ENCODE results near the gene FAM171A2.
"Not testable (repeated sequence)": the region's sequence is repeated elsewhere in the genome, so short reads cannot be mapped to it uniquely, and the experiment has no call there.

Gene FAM171A2

DNA sequence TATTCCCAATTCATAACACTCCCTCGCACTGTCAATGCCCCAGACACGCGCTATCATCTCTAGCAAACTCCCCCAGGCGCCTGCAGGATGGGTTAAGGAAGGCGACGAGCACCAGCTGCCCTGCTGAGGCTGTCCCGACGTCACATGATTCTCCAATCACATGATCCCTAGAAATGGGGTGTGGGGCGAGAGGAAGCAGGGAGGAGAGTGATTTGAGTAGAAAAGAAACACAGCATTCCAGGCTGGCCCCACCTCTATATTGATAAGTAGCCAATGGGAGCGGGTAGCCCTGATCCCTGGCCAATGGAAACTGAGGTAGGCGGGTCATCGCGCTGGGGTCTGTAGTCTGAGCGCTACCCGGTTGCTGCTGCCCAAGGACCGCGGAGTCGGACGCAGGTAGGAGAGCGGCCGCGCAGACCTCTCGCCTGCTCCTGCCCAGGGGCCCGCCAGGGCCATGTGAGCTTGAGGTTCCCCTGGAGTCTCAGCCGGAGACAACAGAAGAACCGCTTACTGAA, 18.7 kb downstream of the FAM171A2 start, which contains the start of gene GRN:
GRN (plus strand) TSS at position 364 of the 515 bp plus-strand sequence. CDS start 3,863 bp downstream, outside the sequence.
- DNase-seq: peak; percentile 98

DNA sequence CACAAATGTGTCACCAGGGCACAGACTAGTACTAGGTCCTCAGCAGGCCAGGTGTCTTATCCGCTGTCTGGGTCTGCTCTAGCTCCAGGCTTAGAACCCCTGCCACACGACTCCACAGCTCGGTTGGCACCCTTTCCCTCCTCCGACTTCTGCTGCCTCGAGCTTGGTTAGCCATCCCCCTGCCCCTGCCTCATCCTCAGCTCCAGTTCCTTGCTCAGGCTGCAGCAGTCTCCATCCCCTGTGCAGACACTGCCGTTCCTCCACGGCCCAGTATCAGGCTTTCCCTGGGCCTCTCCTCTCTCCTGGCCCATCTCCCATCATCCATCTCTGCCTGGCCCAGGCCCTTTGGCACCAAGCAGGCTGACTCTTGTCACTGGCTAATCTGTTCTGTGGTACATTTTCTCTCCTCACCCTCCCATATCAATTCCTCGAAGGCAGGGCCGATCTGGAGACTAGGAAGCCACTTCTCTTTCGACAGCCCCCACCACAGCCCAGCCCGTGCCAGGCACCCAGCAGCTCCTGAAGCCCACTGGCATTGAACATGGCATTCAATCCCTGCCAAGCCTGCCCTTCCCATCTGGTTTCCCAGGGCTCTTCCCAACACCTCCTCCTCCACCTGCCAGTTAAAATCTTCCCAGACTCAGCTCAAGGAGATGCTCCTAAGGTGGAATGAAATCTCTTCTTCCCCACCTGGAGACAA, 20.0 kb downstream of the FAM171A2 start:
- no peak for DNase-seq

- DNase-seq: not testable (repeated sequence)
These were observed 23.1 kb downstream of the FAM171A2 start for GRCh38 chr17:44340553-44340952.

DNA sequence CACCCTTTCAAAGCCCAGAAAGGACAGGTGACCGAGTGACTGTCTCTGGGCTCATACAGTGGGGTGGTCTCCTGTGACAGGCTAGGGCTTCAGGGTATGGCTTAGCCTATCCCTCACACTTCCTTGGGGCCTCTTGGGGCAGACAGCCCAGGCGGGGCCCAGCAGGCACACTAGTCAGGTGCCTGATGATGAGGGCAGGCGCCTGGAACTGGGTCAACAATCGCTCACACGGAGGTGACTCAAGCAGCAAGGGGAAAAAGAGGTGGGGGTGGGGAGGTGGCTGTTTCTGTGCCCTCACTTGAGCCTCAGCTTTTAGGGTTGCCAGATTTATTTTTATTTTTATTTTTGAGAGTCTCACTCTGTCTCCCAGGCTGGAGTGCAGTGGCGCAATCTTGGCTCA, 25.0 kb downstream of the FAM171A2 start:
- DNase-seq: no peak

DNA sequence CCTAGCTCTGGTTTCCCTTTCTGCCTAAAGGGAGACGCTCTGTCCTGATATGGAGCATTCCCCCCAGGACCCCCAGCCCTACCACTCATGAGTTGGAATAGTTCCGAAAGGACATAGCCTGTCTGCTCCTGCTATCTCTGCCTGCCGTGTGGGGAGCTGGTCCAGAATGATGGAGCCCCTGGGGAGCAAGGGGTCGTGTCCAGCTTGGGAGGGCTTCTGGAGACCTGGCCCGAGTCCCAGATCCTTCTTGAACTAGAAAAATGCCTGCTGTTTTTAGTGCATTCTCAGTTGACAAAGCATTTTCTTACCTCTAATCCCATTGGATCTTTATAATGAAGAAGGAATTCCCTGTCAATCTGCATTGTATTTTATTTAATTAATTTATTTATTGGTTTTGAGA, 27.7 kb downstream of the FAM171A2 start:
- no peak for DNase-seq

DNA sequence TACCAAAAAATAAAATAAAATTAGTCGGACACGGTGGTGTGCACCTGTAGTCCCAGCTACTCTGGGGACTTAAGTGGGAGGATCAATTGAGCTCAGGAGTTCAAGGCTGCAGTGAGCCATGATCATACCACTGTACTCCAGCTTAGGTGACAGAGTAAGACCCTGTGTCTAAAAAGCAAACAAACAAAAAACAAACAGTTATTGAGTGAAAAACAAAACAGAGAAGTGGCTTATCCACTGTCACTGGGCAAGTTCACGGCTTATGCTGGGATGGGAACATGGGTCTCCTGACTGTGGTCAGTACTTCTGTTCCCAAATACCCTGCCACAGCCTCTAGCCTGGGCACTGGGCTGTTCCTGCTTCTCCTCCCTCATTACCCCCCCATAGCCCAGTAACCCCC, 28.1 kb downstream of the FAM171A2 start:
- no peak for DNase-seq

DNA sequence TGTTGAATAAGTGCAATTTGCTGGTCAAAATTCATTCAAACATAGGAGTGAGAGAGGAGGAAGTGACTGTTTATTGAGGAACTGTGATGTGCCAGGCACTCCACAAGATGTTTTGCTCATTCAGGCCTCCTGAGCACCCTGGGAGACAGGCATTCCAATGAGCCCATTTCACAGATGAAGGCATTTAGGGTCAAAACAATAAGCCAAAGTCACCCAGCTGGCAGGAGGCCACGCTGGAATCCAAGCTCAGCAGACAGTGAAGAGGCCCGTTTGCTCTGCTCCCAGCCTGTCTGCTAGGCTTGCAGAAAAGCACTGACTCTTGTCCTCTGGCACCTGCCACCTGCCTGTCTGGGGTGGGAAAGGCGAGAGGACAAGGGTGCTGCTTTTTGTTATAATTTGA, 28.9 kb downstream of the FAM171A2 start:
- no peak for DNase-seq

DNA sequence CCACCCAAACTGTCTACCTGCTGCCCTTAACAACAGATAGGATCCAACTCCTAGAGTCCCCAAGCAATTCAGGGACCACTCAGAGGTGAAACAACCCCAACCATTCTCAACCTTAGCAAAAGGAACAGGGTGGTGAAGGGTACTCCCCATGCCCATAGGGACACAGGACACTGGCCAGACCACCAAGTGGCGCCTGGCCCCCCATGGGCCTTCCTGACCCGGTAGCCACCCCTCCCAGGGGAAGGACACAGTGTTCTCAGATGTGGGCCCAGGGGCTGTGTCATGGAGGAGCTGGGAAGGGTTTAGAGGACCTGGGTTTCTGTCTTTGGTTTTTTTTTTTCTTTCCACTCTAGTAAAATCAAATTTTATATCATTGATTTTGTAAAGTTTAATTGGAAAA, 29.3 kb downstream of the FAM171A2 start:
- DNase-seq: no peak

- DNase-seq: no peak
These were observed 30.3 kb downstream of the FAM171A2 start for GRCh38 chr17:44333371-44333770.

DNA sequence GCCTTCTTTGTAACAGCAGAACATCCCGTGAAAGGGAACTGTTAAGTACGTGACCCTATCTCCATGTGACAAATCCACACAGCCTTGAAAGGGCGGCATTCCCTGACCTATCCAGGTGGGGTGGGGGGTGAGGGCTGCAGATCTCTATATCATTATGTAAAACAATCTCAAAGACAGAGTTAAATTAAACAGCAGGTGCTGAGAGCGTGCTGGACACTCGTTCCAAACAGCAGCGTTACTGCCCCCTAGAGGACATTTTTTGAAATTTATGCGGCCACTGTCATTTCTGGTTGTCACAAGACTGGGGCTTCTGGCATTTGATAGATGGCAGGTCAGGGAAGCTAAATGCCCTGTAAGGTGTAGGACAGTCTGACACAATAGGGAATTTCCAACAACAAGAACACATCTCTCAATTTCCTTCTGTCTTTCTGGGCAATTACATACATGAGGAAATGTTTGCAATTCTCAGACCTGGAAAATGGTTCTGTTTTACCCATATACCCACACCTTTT, 32.3 kb downstream of the FAM171A2 start:
- peak; percentile 82 for DNase-seq

DNA sequence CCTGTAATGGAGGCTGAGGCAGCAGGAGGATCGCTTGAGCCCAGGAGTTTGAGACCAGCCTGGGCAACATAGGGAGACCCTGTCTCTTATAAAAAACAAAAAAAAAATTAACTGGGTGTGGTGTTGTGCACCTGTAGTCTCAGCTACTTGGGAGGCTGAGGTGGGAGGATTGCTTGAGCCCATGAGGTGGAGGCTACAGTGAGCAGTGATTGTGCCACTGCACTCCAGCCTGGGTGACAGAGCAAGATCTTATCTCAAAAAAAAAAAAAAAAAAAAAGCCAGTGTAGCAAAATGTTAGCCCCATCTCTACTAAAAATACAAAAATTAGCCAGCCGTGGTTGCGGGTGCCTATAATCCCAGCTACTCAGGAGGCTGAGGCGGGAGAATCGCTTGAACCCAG, 33.4 kb downstream of the FAM171A2 start:
- DNase-seq: not testable (repeated sequence)

- DNase-seq: not testable (repeated sequence)
These were observed 34.1 kb downstream of the FAM171A2 start for GRCh38 chr17:44329516-44329915.

DNA sequence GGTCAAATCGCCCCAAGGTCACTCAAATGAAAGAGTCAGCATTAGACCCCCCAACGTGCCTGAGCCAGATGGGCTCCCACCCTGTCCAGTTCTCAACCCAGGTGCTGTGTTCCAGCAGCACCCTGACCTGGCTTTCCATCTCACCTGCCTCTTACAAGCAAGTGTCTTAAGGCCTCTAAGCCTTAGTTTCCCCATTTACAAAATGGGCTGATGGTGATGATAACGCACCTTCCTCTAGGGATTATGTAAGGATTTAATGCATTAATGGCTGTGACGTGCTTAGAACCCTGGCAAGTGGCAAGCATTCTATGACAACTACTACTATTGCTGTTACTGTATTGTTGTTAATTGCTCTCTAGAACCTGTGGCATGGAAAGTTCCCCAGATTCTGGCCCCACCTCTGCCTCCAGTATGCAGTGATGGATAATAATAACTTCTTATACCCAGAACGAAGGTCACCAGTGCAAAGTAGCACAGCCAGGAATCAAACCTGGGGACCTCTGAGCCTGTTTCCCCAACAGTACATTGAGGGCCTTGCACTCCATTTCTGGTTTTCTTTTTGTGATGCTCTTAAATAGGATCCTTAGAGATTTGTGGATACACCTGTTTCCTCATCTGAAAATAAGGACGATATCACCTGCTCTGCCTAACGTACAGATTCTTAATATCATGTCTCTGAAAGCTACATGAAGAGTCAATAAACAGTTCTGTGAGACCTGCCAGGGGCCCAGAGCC, 35.8 kb downstream of the FAM171A2 start:
- DNase-seq: no peak

GRCh38 chr17:44326861-44327444, 36.7 kb downstream of the FAM171A2 start:
- peak; percentile 99 for DNase-seq

DNA sequence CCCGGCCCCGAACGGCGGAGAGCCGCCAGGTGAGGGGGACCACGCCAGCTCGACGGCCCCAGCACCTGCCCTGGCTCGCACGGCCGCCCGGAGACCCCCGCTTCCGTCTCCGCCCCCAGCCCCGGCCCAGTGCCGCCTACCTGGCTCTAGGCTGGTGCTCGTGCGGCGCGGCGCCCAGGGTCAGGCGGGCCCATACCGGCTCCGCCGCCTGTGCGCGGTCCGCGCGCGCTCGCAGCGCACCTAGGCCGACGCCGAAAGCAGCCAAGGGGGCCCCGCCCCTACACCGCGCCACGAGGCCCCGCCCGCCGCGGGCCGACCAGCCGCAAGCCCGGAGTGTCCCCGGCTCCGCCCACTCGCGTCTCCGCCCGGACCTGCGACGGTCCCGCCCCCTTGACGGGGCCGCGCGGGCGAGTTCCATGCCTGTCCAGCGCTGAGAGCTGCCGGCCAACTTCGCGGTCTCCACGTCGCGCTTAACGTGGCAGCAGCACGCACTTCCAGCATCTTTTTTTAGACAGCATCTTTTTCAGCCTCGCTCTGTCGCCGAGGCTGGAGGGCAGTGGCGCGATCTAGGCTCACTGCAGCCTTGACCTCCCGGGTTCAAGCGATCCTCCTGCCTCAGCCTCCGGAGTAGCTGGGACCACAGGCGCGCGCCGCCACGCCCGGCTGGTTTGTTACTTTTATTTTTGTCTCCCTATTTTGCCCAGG, 38.9 kb downstream of the FAM171A2 start, which contains the start of gene SLC25A39:
SLC25A39 (minus strand) TSS at position 253 of the 705 bp plus-strand sequence. CDS start 1,261 bp downstream, outside the sequence.
- DNase-seq: peak; percentile 96

DNA sequence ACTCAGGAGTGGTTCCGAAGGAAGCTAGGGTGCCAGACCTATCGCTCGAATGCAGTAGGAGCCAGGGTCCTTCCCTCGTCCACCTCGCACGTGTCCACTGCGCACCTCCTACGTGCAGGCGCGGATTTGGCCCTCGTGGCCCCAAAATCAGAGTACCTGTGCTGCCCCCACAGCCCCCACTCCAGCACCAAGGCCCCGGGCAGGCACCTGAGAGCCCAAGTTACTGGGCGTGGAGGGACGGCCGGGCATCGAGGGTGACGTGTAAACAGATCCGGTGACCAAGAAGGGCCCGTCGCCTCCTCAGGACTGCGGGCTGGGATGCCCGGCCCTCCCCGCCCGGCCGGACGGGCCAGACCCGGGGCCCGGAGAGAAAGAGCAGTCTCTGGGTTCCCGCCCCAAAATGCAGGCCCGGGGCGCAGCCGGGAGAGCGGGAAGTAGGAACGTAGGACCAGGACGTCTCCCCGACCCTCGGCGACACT, 39.5 kb downstream of the FAM171A2 start:
- no peak for DNase-seq

GRCh38 chr17:44323359-44324091, 40.1 kb downstream of the FAM171A2 start:
- no peak for DNase-seq

DNA sequence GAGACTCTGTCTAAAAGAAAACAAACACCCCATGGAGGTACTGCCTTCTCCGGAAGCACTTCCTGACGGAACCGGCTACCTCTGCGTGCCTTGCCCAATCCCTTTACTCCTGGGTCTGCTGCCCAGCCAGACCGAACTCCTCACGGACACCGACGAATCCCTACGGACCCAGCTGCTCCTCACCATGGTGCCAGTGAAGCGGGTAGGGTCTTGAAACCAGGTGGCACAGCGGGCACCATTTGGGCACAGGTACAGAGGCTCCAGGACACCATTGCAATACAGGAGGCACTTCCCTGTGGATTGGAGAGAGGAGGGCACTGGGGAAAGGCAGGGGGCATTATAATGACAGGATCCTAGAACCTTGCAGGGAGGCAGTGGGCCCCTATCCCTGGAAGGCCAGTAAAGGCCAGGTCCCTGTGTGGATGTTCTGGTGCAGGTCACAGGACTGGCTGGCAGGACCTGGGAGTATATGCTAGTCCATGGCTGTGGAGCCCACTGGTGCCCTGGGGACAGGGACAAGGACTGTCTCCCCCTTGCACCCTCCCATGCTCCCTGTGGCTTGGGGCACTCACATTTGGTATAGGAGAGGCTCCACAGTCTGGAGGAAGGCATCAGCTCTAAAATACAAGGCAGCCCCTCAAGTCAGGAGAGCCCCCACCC, 41.3 kb downstream of the FAM171A2 start:
- DNase-seq: no peak

GRCh38 chr17:44321246-44322120, 42.2 kb downstream of the FAM171A2 start:
- DNase-seq: no peak

GRCh38 chr17:44320066-44320465, 43.6 kb downstream of the FAM171A2 start:
- DNase-seq: no peak

Measured in NCI-H774 (cell line).